ENCODE data around the gene FUNDC1.
"Not testable (repeated sequence)": the region's sequence is repeated elsewhere in the genome, so short reads cannot be mapped to it uniquely, and the experiment has no call there.

GRCh38 chrX:44545454-44545853 lies 2.8 kb upstream of the FUNDC1 start:
- TF ChIP-seq CTCF, EZH2 (IDR thresholded peaks at IDR 0.05): not testable (repeated sequence)
